Endothelial cell of umbilical vein (primary cell): Measurements from ENCODE around the gene SORCS2. TPM values are rescaled to one million over a fixed set of nuclear protein-coding genes. Genes with fewer than 3 reads are reported as not detected.

ENCODE experiments used
- BruUV-seq: library from RNA; stranded (reverse); fragments of 400-500 nt; replicated peaks from 2 replicates; lab custom pipeline; 2021; lab: Mats Ljungman, UMichigan
- CTCF ChIA-PET: fragments of 300-600, 350-600 bp; sonication (Branson Sonifier 250); formaldehyde crosslinking; loops from one replicate; lab custom pipeline; 2021; ENCODE audit warnings: antibody characterized with exemption, inconsistent platforms; lab: Charles Lee
- POLR2A ChIA-PET: fragments of 300-600, 350-600 bp; sonication (Branson Sonifier 250); formaldehyde crosslinking; loops from one replicate; lab custom pipeline; 2021; ENCODE audit warnings: antibody characterized with exemption, inconsistent platforms; lab: Charles Lee
- DNase-seq: peaks from one replicate; pipeline ENCODE4 v3.0.0-alpha.2; 2011; ENCODE audit warnings: low read depth, low spot score
- FAIRE-seq: peaks from 2 replicates; lab custom pipeline; 2011; peaks lifted over from hg19 to GRCh38; lab: Jason Lieb, UNC
- H2AFZ ChIP-seq: 2 replicates; pipeline ENCODE4 v1.6.0; 2012; ENCODE audit warnings: low read depth, low read length, control low read depth, inconsistent platforms
- H3K27ac ChIP-seq: 2 replicates; pipeline ENCODE4 v1.5.1; 2011; ENCODE audit warnings: low read depth, mild to moderate bottlenecking, control low read depth, low read length, moderate library complexity; ENCODE audit not compliant: insufficient read depth
- H3K27me3 ChIP-seq, 2 experiments: 2 replicates each; pipeline versions ENCODE4 v1.6.0 to v1.6.1; 2011; ENCODE audit warnings: low read length in 2 of 2, mixed read lengths in 1 of 2; ENCODE audit not compliant: control insufficient read depth in 2 of 2, insufficient read depth in 2 of 2
- H3K36me3 ChIP-seq, 2 experiments: 2 replicates in 1 of 2; 3 replicates in 1 of 2; pipeline ENCODE4 v1.5.1; 2011; ENCODE audit warnings: low read length in 2 of 2, mild to moderate bottlenecking in 1 of 2, moderate library complexity in 1 of 2; ENCODE audit not compliant: control insufficient read depth in 2 of 2, insufficient read depth in 2 of 2; ENCODE audit errors: extremely low read depth in 1 of 2
- H3K4me1 ChIP-seq: 3 replicates; pipeline ENCODE4 v1.5.1; 2011; ENCODE audit warnings: mild to moderate bottlenecking, low read length; ENCODE audit not compliant: control insufficient read depth, insufficient read depth; ENCODE audit errors: extremely low read depth
- H3K4me2 ChIP-seq: 2 replicates; pipeline ENCODE4 v1.6.1; 2011; ENCODE audit warnings: low read length, control low read depth, mixed read lengths; ENCODE audit not compliant: insufficient read depth
- H3K4me3 ChIP-seq, 3 experiments: fragments of 200-600 bp in 1 of 3; sonication (generic), shearing (Covaris generic) in 1 of 3; replicated peaks in 1 of 3; 2 replicates each; pipeline ENCODE4 v1.5.1; 2011 to 2016; ENCODE audit warnings: control low read depth in 3 of 3, low read length in 3 of 3, mild to moderate bottlenecking in 2 of 3, inconsistent platforms in 1 of 3, low read depth in 1 of 3, moderate library complexity in 1 of 3; ENCODE audit not compliant: insufficient read depth in 1 of 3
- H3K79me2 ChIP-seq: 2 replicates; pipeline ENCODE4 v1.6.0; 2012; ENCODE audit warnings: low read length, inconsistent platforms; ENCODE audit not compliant: control insufficient read depth, insufficient read depth
- H3K9ac ChIP-seq: replicated peaks from 2 replicates; pipeline ENCODE3; 2011; ENCODE audit warnings: low read length, control low read depth; ENCODE audit not compliant: insufficient read depth; ENCODE audit errors: extremely low read depth
- H3K9me1 ChIP-seq: replicated peaks from 3 replicates; pipeline ENCODE4 v1.6.0; 2011; ENCODE audit warnings: mild to moderate bottlenecking, low read length; ENCODE audit not compliant: control insufficient read depth, insufficient read depth; ENCODE audit errors: extremely low read depth
- H3K9me3 ChIP-seq: replicated peaks from 2 replicates; pipeline ENCODE4 v1.5.1; 2012; ENCODE audit warnings: low read length, inconsistent platforms; ENCODE audit not compliant: control insufficient read depth, insufficient read depth
- H4K20me1 ChIP-seq: replicated peaks from 2 replicates; pipeline ENCODE3; 2011; ENCODE audit warnings: mild to moderate bottlenecking, low read length; ENCODE audit not compliant: control insufficient read depth, insufficient read depth; ENCODE audit errors: extremely low read depth
- EZH2 ChIP-seq: IDR thresholded peaks from 2 replicates; pipeline ENCODE4 v1.6.1; 2012; ENCODE audit warnings: borderline replicate concordance, low read depth, mild to moderate bottlenecking, moderate library complexity, low read length, inconsistent platforms; ENCODE audit not compliant: severe bottlenecking
- GATA2 ChIP-seq: IDR thresholded peaks from 2 replicates; pipeline ENCODE4 v1.7.0; 2011; ENCODE audit warnings: low read depth, mild to moderate bottlenecking, moderate library complexity, mixed read lengths, low read length; ENCODE audit not compliant: insufficient read length, insufficient read depth
- MYC ChIP-seq: IDR thresholded peaks from one replicate; pipeline ENCODE4 v1.6.1; 2011; ENCODE audit warnings: mild to moderate bottlenecking, low read depth, low read length
- POLR2A ChIP-seq: IDR thresholded peaks from 2 replicates; pipeline ENCODE4 v1.6.1; 2012; ENCODE audit warnings: low read depth, mild to moderate bottlenecking, control low read depth, low read length
- POLR2AphosphoS5 ChIP-seq: IDR thresholded peaks from 2 replicates; pipeline ENCODE4 v1.6.1; 2012; ENCODE audit warnings: low read depth, mild to moderate bottlenecking, control low read depth, low read length, moderate library complexity; ENCODE audit not compliant: insufficient read depth
- dilution Hi-C: fragments of 300-500 bp; cut with MboI; formaldehyde crosslinking; loops from one replicate; pipeline ENCODE4 v1.15.0; 2019; ENCODE audit warnings: low sequenced_read_pairs; ENCODE audit not compliant: extremely low pct_ligation_motif_present
- intact Hi-C: fragments of 100-400 bp; cut with micrococcal nuclease; formaldehyde crosslinking; loops from one replicate; pipeline ENCODE4 v1.10.0; 2022
- polyA plus RNA-seq, 4 experiments: library from polyadenylated mRNA; depleted of rRNA in 3 of 4; stranded (reverse) in 3 of 4; unstranded in 1 of 4; fragments of >200 nt; gene quantifications; 2 replicates each; pipeline versions ENCODE4 v1.2.1 to v1.2.3, GENCODE V29; 2011 to 2012; ENCODE audit warnings: missing spikeins in 1 of 4
- total RNA-seq: library from RNA; stranded (reverse); gene quantifications from 2 replicates; pipeline ENCODE4 v1.2.3, GENCODE V29; 2021
- TF ChIP-seq, protein P1 (sequence below), 2 donors: IDR thresholded peaks; 1 replicate in 1 of 2; 2 replicates in 1 of 2; pipeline ENCODE4 v1.5.1; 2011; ENCODE audit warnings: low read length in 2 of 2, mild to moderate bottlenecking in 2 of 2, moderate library complexity in 2 of 2, control low read depth in 1 of 2, inconsistent platforms in 1 of 2, low read depth in 1 of 2; ENCODE audit not compliant: insufficient read depth in 1 of 2; ENCODE audit errors: extremely low read depth in 1 of 2
- TF ChIP-seq, protein P2 (sequence below): IDR thresholded peaks from 2 replicates; pipeline ENCODE4 v1.6.1; 2011; ENCODE audit not compliant: insufficient read depth, insufficient read length

Gene SORCS2
- total and polyA plus RNA-seq, 2 donors (not counting 3 experiments of a cell fraction or from before 2014, with no cell fraction given), result not detected

DNA sequence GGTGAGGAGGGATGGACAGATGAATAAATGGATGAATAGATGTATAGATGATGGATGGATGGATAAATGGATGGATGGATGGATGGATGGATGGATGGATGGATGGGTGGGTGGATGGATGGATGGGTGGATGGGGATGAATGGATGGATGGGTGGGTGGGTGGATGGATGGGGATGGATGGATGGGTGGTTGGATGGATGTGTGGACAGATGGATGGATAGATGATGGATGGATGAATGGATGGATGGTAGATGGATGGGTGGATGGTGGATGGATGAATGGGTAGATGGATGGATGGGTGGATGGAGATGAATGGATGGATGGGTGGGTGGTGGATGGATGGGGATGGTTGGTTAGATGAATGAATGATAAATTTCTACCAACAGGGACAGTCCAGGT lies 449.4 kb downstream of the SORCS2 start:
- Histone ChIP-seq H3K36me3 (no peaks in the 10 kb centered on the region), H3K9me3 (no peaks in the 10 kb centered on the region), H2AFZ (no peak overlapping the region), H3K4me3 (no peak overlapping the region), H3K27ac (no peak overlapping the region), H4K20me1 (no peaks in the 10 kb centered on the region), H3K79me2 (no peaks in the 10 kb centered on the region), H3K9me1 (no peaks in the 10 kb centered on the region), H3K4me2 (no peak overlapping the region), H3K4me1 (no peaks in the 10 kb centered on the region), H3K27me3 (peaks cover 0 to 6% of the 10 kb centered on the region in 2 experiments), H3K9ac (no peak overlapping the region)
- intact Hi-C loops (no loop called here), dilution Hi-C loops (no loop called here)
- TF ChIP-seq, protein P1, sequence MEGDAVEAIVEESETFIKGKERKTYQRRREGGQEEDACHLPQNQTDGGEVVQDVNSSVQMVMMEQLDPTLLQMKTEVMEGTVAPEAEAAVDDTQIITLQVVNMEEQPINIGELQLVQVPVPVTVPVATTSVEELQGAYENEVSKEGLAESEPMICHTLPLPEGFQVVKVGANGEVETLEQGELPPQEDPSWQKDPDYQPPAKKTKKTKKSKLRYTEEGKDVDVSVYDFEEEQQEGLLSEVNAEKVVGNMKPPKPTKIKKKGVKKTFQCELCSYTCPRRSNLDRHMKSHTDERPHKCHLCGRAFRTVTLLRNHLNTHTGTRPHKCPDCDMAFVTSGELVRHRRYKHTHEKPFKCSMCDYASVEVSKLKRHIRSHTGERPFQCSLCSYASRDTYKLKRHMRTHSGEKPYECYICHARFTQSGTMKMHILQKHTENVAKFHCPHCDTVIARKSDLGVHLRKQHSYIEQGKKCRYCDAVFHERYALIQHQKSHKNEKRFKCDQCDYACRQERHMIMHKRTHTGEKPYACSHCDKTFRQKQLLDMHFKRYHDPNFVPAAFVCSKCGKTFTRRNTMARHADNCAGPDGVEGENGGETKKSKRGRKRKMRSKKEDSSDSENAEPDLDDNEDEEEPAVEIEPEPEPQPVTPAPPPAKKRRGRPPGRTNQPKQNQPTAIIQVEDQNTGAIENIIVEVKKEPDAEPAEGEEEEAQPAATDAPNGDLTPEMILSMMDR (IDR thresholded peaks at IDR 0.05; ENCODE audit: extremely low read depth in 1 of 2, insufficient read depth in 1 of 2, low read depth in 1 of 2, low read length in 2 of 2), result no peak
- TF ChIP-seq POLR2AphosphoS5 (no peak), EZH2 (no peak), GATA2 (no peak), POLR2A (no peak), MYC (no peak)
- TF ChIP-seq, protein P2, sequence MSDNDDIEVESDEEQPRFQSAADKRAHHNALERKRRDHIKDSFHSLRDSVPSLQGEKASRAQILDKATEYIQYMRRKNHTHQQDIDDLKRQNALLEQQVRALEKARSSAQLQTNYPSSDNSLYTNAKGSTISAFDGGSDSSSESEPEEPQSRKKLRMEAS, result no peak
- BruUV-seq, result no TSS peak
- FAIRE-seq (no peak), DNase-seq (no peak)
- ChIA-PET POLR2A (no interaction called here), CTCF (no interaction called here)
